HEK293 (cell line): ENCODE data around the gene AP5M1.

Source experiments
- GLI2 ChIP-seq: fragments of 450-650 bp; formaldehyde crosslinking; IDR thresholded peaks from 2 replicates; pipeline ENCODE4; 2017; ENCODE audit warnings: missing biosample characterization, missing genetic modification characterization, low read depth, borderline replicate concordance
- GLI4 ChIP-seq: fragments of 450-650 bp; formaldehyde crosslinking; IDR thresholded peaks from 2 replicates; pipeline ENCODE4 v1.5.1; 2016; ENCODE audit warnings: missing biosample characterization, missing genetic modification characterization
- IKZF3 ChIP-seq: fragments of 450-650 bp; IDR thresholded peaks from 2 replicates; pipeline ENCODE4 v1.5.0; 2018; ENCODE audit warnings: missing biosample characterization, mild to moderate bottlenecking, missing genetic modification characterization, moderate library complexity
- KLF7 ChIP-seq: fragments of 450-650 bp; formaldehyde crosslinking; IDR thresholded peaks from 2 replicates; pipeline ENCODE4 v1.5.1; 2016; ENCODE audit warnings: missing biosample characterization, missing genetic modification characterization, borderline replicate concordance
- SP2 ChIP-seq: fragments of 450-650 bp; formaldehyde crosslinking; IDR thresholded peaks from 2 replicates; pipeline ENCODE4 v1.5.1; 2016; ENCODE audit warnings: missing biosample characterization, missing genetic modification characterization
- SP7 ChIP-seq: fragments of 450-650 bp; formaldehyde crosslinking; IDR thresholded peaks from 2 replicates; pipeline ENCODE4 v1.5.1; 2016; ENCODE audit warnings: missing biosample characterization, missing genetic modification characterization
- ZBTB7A ChIP-seq: fragments of 450-650 bp; formaldehyde crosslinking; IDR thresholded peaks from 2 replicates; pipeline ENCODE4 v1.5.1; 2016; ENCODE audit warnings: low read depth, missing biosample characterization, missing genetic modification characterization
- ZBTB8A ChIP-seq: fragments of 450-650 bp; formaldehyde crosslinking; IDR thresholded peaks from 2 replicates; pipeline ENCODE4 v1.5.1; 2016; ENCODE audit warnings: missing biosample characterization, missing genetic modification characterization
- ZNF10 ChIP-seq: fragments of 450-650 bp; formaldehyde crosslinking; IDR thresholded peaks from 2 replicates; pipeline ENCODE4 v1.5.1; 2017; ENCODE audit warnings: missing biosample characterization, missing genetic modification characterization
- ZNF121 ChIP-seq: fragments of 450-650 bp; formaldehyde crosslinking; IDR thresholded peaks from 2 replicates; pipeline ENCODE4 v1.5.1; 2016; ENCODE audit warnings: missing biosample characterization, missing genetic modification characterization
- ZNF155 ChIP-seq: fragments of 450-650 bp; formaldehyde crosslinking; IDR thresholded peaks from 2 replicates; pipeline ENCODE4 v1.5.1; 2016; ENCODE audit warnings: missing biosample characterization, missing genetic modification characterization
- ZNF18 ChIP-seq: fragments of 450-650 bp; formaldehyde crosslinking; IDR thresholded peaks from 2 replicates; pipeline ENCODE4 v1.5.1; 2016; ENCODE audit warnings: missing biosample characterization, missing genetic modification characterization
- ZNF2 ChIP-seq: fragments of 450-650 bp; formaldehyde crosslinking; IDR thresholded peaks from 2 replicates; pipeline ENCODE4 v1.5.1; 2016; ENCODE audit warnings: missing biosample characterization, missing genetic modification characterization
- ZNF280C ChIP-seq: fragments of 450-650 bp; formaldehyde crosslinking; IDR thresholded peaks from 2 replicates; pipeline ENCODE4 v1.5.1; 2016; ENCODE audit warnings: missing biosample characterization, missing genetic modification characterization
- ZNF324 ChIP-seq: fragments of 450-650 bp; formaldehyde crosslinking; IDR thresholded peaks from 2 replicates; pipeline ENCODE4 v1.5.1; 2016; ENCODE audit warnings: missing biosample characterization, missing genetic modification characterization
- ZNF37A ChIP-seq: fragments of 450-650 bp; IDR thresholded peaks from 2 replicates; pipeline ENCODE4 v1.5.1; 2018; ENCODE audit warnings: missing biosample characterization, missing genetic modification characterization
- ZNF544 ChIP-seq: fragments of 450-650 bp; formaldehyde crosslinking; IDR thresholded peaks from 2 replicates; pipeline ENCODE4 v1.5.0; 2017; ENCODE audit warnings: missing biosample characterization, missing genetic modification characterization
- ZNF549 ChIP-seq: fragments of 450-650 bp; IDR thresholded peaks from 2 replicates; pipeline ENCODE4 v1.5.1; 2018; ENCODE audit warnings: missing biosample characterization, missing genetic modification characterization, mild to moderate bottlenecking, inconsistent platforms, moderate library complexity
- ZNF610 ChIP-seq: fragments of 450-650 bp; formaldehyde crosslinking; IDR thresholded peaks from 2 replicates; pipeline ENCODE4 v1.5.1; 2016; ENCODE audit warnings: missing biosample characterization, missing genetic modification characterization, borderline replicate concordance
- ZNF626 ChIP-seq: fragments of 450-650 bp; sonication (Bioruptor Pico); formaldehyde crosslinking; IDR thresholded peaks from 2 replicates; pipeline ENCODE4 v1.5.1; 2018; ENCODE audit warnings: missing biosample characterization, missing genetic modification characterization, inconsistent platforms
- ZNF747 ChIP-seq: fragments of 450-650 bp; formaldehyde crosslinking; IDR thresholded peaks from 2 replicates; pipeline ENCODE4 v1.5.1; 2016; ENCODE audit warnings: missing biosample characterization, missing genetic modification characterization
- ZNF785 ChIP-seq: fragments of 450-650 bp; formaldehyde crosslinking; IDR thresholded peaks from 2 replicates; pipeline ENCODE4 v1.5.1; 2016; ENCODE audit warnings: missing biosample characterization, missing genetic modification characterization
- ZNF792 ChIP-seq: fragments of 450-650 bp; formaldehyde crosslinking; IDR thresholded peaks from 2 replicates; pipeline ENCODE4 v1.5.1; 2016; ENCODE audit warnings: missing biosample characterization, missing genetic modification characterization
- TF ChIP-seq, protein P1 (sequence below): fragments of 450-650 bp; formaldehyde crosslinking; conservative IDR thresholded peaks from 2 replicates; pipeline ENCODE4 v1.5.1; 2016; ENCODE audit warnings: low read depth, missing biosample characterization, missing genetic modification characterization
- TF ChIP-seq, protein P2 (sequence below): fragments of 450-650 bp; formaldehyde crosslinking; IDR thresholded peaks from 2 replicates; pipeline ENCODE4 v1.5.1; 2016; ENCODE audit warnings: missing biosample characterization, missing genetic modification characterization
- TF ChIP-seq, protein P3 (sequence below): fragments of 450-650 bp; formaldehyde crosslinking; IDR thresholded peaks from 2 replicates; pipeline ENCODE4 v1.5.1; 2017; ENCODE audit warnings: missing biosample characterization, missing genetic modification characterization

The AP5M1 gene

GRCh38 chr14:57268161-57269069 lies at the start of gene AP5M1, which contains the start of gene EXOC5 (continued):
- 0 out of 2 replicates have a peak, but pooled peaks have one; percentile 6 for TF ChIP-seq IKZF3 (tag by site-specific recombination)
- TF ChIP-seq ZBTB7A (tag by site-specific recombination) = no peak
- peak; percentile 71 for TF ChIP-seq SP2
- no peak for TF ChIP-seq GLI2 (tag by site-specific recombination)
- TF ChIP-seq ZNF121 (tag by site-specific recombination) = no peak
- no peak for TF ChIP-seq ZNF747 (tag by site-specific recombination)
- no peak for TF ChIP-seq ZNF626
- TF ChIP-seq ZNF155 = no peak
- TF ChIP-seq ZNF544 (tag by site-specific recombination) = no peak
- peak; percentile 45 for TF ChIP-seq KLF7 (tag by site-specific recombination)
- TF ChIP-seq ZNF2 = no peak; the same call in 1 of the 2 replicates
- TF ChIP-seq GLI4 (tag by site-specific recombination) = no peak; the same call in 1 of the 2 replicates
- no peak for TF ChIP-seq ZNF10
- TF ChIP-seq, protein P1, sequence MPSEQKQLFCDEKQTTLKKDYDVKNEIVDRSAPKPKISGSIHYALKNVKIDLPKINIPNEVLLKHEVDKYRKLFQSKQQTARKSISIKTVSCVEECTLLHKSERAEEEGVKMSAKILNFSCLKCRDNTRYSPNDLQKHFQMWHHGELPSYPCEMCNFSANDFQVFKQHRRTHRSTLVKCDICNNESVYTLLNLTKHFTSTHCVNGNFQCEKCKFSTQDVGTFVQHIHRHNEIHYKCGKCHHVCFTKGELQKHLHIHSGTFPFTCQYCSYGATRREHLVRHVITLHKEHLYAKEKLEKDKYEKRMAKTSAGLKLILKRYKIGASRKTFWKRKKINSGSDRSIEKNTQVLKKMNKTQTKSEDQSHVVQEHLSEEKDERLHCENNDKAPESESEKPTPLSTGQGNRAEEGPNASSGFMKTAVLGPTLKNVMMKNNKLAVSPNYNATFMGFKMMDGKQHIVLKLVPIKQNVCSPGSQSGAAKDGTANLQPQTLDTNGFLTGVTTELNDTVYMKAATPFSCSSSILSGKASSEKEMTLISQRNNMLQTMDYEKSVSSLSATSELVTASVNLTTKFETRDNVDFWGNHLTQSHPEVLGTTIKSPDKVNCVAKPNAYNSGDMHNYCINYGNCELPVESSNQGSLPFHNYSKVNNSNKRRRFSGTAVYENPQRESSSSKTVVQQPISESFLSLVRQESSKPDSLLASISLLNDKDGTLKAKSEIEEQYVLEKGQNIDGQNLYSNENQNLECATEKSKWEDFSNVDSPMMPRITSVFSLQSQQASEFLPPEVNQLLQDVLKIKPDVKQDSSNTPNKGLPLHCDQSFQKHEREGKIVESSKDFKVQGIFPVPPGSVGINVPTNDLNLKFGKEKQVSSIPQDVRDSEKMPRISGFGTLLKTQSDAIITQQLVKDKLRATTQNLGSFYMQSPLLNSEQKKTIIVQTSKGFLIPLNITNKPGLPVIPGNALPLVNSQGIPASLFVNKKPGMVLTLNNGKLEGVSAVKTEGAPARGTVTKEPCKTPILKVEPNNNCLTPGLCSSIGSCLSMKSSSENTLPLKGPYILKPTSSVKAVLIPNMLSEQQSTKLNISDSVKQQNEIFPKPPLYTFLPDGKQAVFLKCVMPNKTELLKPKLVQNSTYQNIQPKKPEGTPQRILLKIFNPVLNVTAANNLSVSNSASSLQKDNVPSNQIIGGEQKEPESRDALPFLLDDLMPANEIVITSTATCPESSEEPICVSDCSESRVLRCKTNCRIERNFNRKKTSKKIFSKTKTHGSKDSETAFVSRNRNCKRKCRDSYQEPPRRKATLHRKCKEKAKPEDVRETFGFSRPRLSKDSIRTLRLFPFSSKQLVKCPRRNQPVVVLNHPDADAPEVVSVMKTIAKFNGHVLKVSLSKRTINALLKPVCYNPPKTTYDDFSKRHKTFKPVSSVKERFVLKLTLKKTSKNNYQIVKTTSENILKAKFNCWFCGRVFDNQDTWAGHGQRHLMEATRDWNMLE (tag by site-specific recombination) = peak; percentile 71
- no peak for TF ChIP-seq ZNF785 (tag by site-specific recombination)
- no peak for TF ChIP-seq ZNF792 (tag by site-specific recombination)
- TF ChIP-seq ZNF18 (tag by site-specific recombination) = no peak
- no peak for TF ChIP-seq ZNF37A
- TF ChIP-seq ZNF549 (tag by site-specific recombination) = no peak
- TF ChIP-seq ZNF610 (tag by site-specific recombination) = peak; percentile 73; the same call in 1 of the 2 replicates
- TF ChIP-seq ZNF280C (tag by site-specific recombination) = no peak
- TF ChIP-seq, protein P2, sequence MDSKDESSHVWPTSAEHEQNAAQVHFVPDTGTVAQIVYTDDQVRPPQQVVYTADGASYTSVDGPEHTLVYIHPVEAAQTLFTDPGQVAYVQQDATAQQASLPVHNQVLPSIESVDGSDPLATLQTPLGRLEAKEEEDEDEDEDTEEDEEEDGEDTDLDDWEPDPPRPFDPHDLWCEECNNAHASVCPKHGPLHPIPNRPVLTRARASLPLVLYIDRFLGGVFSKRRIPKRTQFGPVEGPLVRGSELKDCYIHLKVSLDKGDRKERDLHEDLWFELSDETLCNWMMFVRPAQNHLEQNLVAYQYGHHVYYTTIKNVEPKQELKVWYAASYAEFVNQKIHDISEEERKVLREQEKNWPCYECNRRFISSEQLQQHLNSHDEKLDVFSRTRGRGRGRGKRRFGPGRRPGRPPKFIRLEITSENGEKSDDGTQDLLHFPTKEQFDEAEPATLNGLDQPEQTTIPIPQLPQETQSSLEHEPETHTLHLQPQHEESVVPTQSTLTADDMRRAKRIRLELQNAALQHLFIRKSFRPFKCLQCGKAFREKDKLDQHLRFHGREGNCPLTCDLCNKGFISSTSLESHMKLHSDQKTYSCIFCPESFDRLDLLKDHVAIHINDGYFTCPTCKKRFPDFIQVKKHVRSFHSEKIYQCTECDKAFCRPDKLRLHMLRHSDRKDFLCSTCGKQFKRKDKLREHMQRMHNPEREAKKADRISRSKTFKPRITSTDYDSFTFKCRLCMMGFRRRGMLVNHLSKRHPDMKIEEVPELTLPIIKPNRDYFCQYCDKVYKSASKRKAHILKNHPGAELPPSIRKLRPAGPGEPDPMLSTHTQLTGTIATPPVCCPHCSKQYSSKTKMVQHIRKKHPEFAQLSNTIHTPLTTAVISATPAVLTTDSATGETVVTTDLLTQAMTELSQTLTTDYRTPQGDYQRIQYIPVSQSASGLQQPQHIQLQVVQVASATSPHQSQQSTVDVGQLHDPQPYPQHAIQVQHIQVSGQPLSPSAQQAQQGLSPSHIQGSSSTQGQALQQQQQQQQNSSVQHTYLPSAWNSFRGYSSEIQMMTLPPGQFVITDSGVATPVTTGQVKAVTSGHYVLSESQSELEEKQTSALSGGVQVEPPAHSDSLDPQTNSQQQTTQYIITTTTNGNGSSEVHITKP (tag by site-specific recombination) = peak; percentile 34; the same call in 1 of the 2 replicates
- 0 out of 2 replicates have a peak, but pooled peaks have one; percentile 55 for TF ChIP-seq ZNF324 (tag by site-specific recombination)
- TF ChIP-seq SP7 (tag by site-specific recombination) = peak; percentile 64
- TF ChIP-seq, protein P3, sequence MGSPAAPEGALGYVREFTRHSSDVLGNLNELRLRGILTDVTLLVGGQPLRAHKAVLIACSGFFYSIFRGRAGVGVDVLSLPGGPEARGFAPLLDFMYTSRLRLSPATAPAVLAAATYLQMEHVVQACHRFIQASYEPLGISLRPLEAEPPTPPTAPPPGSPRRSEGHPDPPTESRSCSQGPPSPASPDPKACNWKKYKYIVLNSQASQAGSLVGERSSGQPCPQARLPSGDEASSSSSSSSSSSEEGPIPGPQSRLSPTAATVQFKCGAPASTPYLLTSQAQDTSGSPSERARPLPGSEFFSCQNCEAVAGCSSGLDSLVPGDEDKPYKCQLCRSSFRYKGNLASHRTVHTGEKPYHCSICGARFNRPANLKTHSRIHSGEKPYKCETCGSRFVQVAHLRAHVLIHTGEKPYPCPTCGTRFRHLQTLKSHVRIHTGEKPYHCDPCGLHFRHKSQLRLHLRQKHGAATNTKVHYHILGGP = no peak
- TF ChIP-seq ZBTB8A = peak; percentile 64
